ENCODE data around the gene SH2D5.
"Not testable (repeated sequence)": the region's sequence is repeated elsewhere in the genome, so short reads cannot be mapped to it uniquely, and the experiment has no call there.

Gene SH2D5

GRCh38 chr1:20689645-20690056, 42.9 kb downstream of the SH2D5 start:
- DNase-seq, result no peak

- DNase-seq, result no peak
These were observed 45.4 kb downstream of the SH2D5 start for GRCh38 chr1:20686883-20687725.

GRCh38 chr1:20685741-20686140, 46.8 kb downstream of the SH2D5 start:
- no peak for DNase-seq

- DNase-seq, result no peak
These were observed 47.3 kb downstream of the SH2D5 start for GRCh38 chr1:20685099-20685662.

GRCh38 chr1:20684651-20685050, 47.9 kb downstream of the SH2D5 start:
- no peak for DNase-seq

GRCh38 chr1:20684050-20684620, 48.4 kb downstream of the SH2D5 start:
- DNase-seq, result no peak

- no peak for DNase-seq
These were observed 48.9 kb downstream of the SH2D5 start for GRCh38 chr1:20683614-20684013.

GRCh38 chr1:20682571-20683236, 49.8 kb downstream of the SH2D5 start:
- no peak for DNase-seq

- DNase-seq, result no peak
These were observed 50.5 kb downstream of the SH2D5 start for GRCh38 chr1:20681999-20682398.

GRCh38 chr1:20680269-20680668, 52.2 kb downstream of the SH2D5 start:
- DNase-seq, result no peak

GRCh38 chr1:20678599-20678998, 53.9 kb downstream of the SH2D5 start:
- no peak for DNase-seq

GRCh38 chr1:20673626-20674025, 58.9 kb downstream of the SH2D5 start:
- DNase-seq, result not testable (repeated sequence)

- DNase-seq, result no peak
These were observed 60.3 kb downstream of the SH2D5 start for GRCh38 chr1:20672265-20672632.

- no peak for DNase-seq
These were observed 61.6 kb downstream of the SH2D5 start for GRCh38 chr1:20670936-20671335.

Data from stimulated activated naive CD4-positive, alpha-beta T cell treated with Interleukin-2 at 50 U/mL for 16 hours (primary cell).